Lower leg skin (tissue), 3 donors: ENCODE results near the gene ANO2.

Source experiments
- CTCF ChIP-seq, 3 donors: fragments of 450-650 bp; IDR thresholded peaks; one replicate each; pipeline ENCODE4 v1.5.1; 2016; ENCODE audit warnings: antibody characterized with exemption in 3 of 3, mild to moderate bottlenecking in 3 of 3, moderate library complexity in 2 of 3
- POLR2A ChIP-seq, 2 donors: fragments of 450-650 bp; IDR thresholded peaks; one replicate each; pipeline ENCODE4 v1.6.1; 2016 to 2017; ENCODE audit warnings: antibody characterized with exemption in 2 of 2, mild to moderate bottlenecking in 1 of 2, moderate library complexity in 1 of 2

DNA sequence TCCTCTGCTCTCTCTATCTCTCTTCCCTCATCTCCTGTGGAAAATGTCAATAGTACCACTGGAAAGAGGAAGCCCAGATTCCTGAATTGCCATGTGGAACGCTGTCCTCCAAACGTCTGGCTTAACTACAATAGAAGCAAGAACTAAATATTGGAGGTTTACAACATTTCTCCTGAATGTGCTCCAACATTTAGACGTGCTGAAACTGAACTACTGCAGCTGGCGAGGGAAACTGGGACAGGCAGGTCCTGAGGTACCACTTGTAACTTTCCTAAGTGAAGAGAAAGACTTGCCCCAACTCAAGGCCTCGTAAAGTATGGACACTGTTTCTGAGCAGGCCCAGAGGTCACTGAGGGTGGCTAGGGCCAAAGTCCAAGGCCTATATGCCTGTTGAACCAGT lies 325.4 kb downstream of the ANO2 start:
- no peak for TF ChIP-seq CTCF (IDR thresholded peaks at IDR 0.05)
- no peak for TF ChIP-seq POLR2A (IDR thresholded peaks at IDR 0.05)
